ENCODE data around the gene GABRG2. TPM values are rescaled to one million over a fixed set of nuclear protein-coding genes. Genes with fewer than 3 reads are reported as not detected.

The GABRG2 gene
- total RNA-seq (2022; extraction: Qiagen RNA extraction): not detected in 5 replicates

DNA sequence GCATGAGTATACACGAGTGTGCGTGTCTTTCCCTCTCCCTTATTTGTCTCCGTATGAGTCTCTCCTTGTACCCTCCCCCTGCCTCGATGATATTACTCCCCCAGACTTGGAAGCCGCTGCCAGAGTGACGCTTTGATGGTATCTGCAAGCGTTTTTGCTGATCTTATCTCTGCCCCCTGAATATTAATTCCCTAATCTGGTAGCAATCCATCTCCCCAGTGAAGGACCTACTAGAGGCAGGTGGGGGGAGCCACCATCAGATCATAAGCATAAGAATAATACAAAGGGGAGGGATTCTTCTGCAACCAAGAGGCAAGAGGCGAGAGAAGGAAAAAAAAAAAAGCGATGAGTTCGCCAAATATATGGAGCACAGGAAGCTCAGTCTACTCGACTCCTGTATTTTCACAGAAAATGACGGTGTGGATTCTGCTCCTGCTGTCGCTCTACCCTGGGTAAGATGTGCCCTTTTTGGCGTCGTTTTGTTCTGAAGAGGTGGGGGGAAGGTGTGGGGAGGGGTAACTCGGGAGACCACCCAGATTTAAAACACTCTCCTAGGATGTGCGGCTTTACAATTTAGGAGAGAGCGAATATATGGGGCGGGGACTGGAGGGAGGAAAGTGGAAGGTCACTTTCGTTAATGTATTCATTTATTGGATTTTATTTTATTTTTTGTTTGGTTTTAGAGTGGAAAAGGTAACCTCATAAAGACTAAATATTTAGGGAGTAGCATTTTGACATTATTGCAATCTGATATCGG, at the start of gene GABRG2:
GABRG2 (plus strand) TSS at position 119 of the 757 bp plus-strand sequence; CDS start at position 346, 227 bp downstream.

Other genes with a start within 250 kb of the GABRG2 start
- not detected in 5 replicates for gene GABRA1, start 219.7 kb upstream of the GABRG2 start, total RNA-seq (2022; extraction: Qiagen RNA extraction)